Activated CD8-positive, alpha-beta memory T cell treated with anti-CD3 and anti-CD28 coated beads for 48 hours (primary cell): Measurements from ENCODE around the gene TBC1D2B.
"Not testable (repeated sequence)": the region's sequence is repeated elsewhere in the genome, so short reads cannot be mapped to it uniquely, and the experiment has no call there.

Experiments
- DNase-seq, 3 experiments: peaks; one replicate each; pipeline ENCODE4 v3.0.0-alpha.2; 2020; ENCODE audit warnings: low read depth in 2 of 3, low spot score in 2 of 3

The TBC1D2B gene

DNA sequence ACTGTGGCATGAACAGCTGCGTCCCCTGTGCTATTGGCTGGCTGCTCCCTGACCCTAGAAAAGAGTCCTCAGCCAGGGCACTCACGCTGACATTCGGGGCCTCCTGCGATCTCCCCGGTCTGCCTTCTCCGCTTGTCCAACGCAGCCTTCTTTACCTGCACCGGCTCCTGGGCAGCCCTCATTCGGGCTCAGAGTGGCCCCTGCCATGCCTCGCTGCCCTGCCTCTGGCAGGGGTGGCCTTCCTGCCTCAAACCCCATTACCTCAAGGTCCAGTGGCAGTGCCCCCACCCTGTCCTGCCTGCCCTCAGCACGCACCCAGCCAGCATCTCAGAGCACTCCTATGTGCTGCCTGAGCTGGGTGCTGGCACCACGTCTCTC, 86.5 kb downstream of the TBC1D2B start:
- no peak for DNase-seq

DNA sequence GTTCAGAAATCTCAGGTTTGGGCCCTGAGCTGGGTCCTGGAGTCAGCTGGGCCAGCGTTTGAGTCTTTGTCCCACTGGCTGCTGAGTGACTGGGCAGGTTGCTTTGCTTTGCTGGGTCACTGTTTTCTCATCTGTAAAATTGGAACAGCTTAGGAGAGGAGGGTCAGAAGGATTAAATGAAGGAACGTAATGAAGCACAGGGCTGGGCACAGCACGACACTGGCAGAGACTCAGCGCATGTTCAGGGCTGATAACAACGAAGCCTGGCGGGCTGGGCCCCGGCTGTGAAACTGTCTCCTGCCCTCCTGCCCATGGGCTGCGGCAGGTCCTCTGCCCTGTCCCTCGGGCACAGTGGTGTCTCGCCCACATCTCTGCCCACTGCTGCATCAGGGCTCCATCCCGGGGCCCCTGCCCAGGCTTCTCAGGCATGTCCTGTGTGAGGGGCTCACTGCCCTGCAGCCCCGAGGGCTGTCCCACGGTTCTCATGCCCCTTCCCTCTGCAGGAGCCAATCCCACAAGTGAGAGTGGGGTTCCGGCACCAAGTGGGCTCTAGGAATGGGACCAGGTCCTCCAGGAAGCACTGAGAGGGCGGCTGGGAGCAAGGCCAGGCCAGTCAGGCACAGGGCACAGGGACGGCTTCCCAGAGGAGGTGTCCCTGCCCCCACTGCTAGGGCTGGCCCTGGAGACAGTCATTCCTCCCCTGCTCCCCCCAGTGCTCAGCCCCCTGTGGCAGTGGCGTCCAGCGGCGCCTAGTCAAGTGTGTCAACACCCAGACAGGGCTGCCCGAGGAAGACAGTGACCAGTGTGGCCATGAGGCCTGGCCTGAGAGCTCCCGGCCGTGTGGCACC, 88.0 kb downstream of the TBC1D2B start:
- DNase-seq = no peak

DNA sequence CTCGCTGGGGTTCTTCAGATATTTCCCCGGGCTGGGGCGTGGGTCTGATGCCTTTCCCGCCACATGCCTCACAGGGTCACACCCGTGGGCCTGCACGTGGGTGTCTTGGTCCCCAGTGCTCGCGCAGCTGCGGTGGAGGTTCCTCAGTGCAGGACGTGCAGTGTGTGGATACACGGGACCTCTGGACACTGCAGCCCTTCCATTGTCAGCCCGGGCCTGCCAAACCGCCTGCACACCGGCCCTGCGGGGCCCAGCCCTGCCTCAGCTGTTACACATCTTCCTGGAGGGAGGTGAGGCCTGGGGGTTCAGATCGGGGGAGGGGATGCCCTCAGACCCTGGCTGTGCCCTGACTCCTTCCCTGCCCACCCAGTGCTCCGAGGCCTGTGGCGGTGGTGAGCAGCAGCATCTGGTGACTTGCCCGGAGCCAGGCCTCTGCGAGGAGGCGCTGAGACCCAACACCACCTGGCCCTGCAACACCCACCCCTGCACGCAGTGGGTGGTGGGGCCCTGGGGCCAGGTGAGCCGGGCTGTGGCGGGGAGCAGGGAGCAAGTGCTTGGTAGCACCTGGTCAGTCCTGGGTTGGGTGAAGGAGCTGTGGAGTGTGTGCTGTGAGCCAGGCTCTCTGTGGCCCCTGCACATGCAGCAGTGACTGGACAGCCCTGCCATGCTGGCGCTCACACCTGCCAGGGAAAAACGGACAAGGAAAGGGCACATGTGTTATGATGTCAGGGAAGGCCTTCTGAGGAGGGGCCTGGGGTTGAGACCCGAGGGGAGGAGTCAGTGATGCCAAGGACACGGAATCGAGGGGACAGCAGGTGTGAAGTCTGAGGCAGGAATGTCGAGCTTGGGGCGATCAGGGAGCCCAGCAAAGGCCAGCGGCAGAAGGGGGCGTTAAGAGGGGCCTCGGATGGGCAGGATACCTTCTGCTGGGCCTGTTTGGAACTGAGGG, 88.9 kb downstream of the TBC1D2B start:
- DNase-seq = no peak

DNA sequence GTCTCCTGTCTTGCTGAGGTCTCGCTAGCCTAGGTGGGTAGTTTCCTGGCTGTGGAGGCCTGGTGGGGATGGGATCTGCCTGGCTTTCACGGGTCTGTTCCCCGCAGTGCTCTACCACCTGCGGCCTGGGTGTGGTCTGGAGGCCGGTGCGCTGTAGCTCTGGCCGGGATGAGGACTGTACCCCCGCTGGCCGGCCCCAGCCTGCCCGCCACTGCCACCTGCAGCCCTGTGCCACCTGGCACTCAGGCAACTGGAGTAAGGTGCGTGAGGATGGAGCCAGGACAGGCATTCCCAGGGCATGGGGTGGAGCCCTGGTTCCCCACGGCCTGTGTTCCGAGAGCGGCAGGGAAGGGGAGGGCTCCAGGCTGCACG, 89.8 kb downstream of the TBC1D2B start:
- not testable (repeated sequence) for DNase-seq

DNA sequence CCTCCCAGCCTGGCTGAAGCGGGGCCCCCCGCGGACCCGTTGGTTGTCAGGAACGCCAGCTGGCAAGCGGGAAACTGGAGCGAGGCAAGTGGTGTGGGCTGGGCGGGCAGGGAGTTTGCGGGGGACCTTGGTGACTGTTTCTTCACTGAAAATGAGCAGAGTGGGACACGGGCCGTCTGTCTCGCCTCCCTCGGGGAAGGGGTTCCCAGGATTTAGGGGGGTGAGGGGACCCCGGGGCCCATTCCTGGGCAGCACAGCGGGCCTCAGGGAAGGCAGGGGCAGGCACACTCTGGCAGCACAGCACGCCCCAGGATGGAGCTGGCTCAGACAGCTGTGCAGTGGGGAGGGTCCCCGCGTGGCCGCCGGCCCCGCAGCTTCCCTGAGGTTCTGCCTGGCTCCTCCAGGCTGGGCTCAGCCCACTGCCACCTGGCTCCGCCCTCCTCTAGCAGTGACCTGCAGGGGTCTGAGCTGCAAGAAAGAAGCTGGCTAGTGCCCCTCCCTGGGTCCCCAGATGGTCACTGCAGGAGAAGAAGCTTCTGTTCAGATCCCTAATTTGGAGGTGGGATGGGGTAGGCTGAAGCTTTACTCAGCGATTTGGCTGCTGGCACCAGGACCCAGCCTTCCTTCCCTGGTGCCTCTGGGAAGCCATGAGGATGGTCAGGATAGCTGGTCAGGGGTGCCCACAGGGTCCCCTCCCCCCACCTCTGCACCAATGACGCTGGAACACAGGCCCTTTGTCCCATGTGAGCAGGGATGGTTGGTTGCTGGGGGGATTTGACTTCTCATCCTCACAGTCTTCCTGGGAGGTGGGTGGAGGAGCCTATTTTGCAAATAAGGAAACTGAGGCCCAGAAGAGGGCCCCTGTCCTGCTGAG, 90.4 kb downstream of the TBC1D2B start:
- no peak for DNase-seq

DNA sequence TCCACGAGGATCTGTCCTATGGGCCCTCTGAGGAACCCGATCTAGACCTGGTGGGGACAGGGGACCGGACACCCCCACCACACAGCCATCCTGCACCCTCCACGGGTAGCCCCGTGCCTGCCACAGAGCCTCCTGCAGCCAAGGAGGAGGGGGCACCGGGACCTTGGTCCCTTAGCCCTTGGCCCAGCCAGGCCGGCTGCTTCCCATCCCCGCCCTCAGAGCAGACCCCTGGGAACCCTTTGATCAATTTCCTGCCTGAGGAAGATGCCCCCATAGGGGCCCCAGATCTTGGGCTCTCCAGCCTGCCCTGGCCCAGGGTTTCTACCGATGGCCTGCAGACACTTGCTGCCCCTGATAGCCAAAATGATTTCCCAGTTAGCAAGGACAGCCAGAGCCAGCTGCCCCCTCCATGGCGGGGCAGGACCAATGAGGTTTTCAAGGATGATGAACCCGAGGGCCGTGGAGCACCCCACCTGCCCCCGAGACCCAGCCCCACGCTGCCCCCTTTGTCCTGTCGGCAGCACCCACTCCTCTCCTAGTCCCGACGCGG, 91.5 kb downstream of the TBC1D2B start:
- no peak for DNase-seq

DNA sequence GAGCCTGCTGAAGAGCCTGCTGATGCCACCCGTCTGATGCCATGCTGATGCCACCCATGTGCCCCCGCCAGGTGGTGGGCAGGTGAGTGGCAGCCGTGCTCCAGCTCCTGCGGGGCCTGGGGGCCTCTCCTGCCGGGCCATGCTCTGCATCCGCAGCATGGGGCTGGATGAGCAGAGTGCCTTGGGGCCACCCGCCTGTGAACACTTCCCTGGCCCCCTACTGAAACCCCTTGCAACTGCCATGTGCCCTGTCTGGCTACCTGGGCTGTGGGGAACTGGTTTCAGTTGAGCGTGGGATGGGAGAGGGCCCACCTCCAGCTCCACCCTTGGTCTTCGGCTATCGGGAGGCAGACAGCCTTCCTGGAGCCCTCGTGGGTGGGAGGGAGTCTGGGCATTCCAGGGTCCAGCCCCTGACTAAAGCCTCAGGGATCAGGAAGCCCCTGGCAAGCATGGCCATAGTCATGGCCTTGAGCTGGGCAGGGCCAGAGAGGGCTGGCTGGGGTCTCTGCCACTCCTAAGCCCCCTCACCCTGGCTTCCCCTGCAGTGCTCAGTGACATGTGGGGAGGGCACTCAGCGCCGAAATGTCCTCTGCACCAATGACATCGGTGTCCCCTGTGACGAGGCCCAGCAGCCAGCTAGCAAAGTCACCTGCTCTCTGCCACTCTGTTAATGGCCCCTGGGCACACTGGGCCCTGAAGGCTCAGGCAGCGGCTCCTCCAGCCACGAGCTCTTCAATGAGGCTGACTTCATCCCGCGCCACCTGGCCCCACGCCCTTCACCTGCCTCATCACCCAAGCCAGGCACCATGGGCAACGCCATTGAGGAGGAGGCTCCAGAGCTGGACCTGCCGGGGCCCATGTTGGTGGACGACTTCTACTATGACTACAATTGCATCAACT, 92.2 kb downstream of the TBC1D2B start:
- no peak for DNase-seq

DNA sequence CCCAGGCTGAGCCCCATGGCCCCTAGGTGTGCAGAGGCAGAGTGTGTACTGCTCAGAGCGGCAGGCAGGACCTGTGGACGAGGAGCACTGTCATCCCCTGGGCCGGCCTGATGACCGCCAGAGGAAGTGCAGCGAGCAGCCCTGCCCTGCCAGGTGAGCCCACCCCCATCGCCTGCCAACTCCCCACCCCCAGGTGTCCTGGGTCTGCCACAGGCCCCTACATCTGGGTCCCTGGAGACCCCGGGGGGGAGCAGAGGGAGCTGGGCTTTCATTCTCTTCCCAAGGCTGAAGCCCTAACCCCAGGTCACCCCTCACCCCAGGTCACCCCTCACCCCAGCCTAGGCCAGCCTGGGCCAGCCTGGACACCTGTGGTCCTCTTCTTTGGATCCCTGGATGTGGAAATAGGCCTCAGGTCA, 93.1 kb downstream of the TBC1D2B start:
- DNase-seq = no peak

DNA sequence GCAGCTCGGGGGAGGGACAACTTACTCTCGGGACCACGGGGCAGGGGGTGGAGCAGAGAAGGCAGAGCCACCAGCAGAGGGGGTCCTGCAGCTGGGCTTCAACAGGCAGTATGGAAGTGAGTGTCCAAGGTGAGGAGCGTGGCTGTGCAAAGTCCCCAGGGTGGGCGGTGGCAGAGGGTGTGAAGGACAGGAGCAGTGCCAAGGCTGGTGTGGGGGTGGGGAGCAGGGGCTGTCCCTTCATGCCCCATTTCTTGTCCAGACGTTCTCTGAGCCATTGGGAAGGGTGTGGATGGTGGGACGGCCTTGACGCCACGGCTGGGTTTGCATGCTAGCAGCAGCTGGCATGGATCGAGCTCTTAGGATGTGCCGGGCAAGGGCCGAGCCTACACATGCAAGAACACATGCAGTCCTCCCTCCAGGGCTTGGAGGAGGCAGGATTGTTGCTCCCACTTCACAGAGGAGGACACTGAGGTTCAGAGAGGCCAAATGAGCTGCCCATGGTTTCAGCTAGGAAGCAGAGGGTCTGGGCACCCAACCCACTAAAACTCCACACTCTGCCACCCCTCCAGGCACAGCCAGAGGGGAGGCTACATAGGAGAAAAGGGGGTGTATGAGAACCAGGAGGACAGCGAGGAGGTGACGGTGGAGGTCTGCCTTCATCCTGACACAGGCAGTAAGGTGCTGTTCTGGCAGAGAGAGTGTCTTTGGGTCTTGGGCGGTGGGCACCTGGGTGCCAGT, 93.6 kb downstream of the TBC1D2B start:
- DNase-seq = no peak

DNA sequence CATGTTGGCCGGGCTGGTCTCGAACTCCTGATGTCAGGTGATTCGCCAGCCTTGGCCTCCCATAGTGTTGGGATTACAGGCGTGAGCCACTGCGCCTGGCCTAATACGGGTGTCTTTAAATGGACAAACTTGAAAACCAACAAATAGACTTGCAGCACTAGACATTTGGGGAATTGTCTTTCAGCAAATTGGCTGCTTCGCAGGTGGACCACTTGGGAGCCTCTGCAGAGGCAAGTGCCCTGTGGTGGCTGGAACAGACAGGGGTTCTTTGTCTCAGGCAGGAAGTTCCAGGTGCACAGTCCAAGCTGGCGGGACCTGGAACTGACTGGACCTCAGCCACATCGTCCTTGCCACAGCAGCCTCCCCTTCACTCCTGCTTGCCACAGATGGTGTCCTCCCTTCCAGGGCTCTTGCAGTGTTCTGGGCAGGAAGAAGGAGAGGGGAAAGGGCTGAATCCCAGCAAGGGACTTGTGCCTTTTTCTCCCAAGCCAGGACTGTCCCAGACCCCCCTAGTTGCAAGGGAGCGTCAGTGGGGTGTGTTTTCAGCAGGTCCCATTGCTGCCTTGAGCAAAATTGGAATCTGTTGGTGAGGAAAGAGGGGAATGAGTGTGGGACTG, 94.3 kb downstream of the TBC1D2B start:
- no peak for DNase-seq

DNA sequence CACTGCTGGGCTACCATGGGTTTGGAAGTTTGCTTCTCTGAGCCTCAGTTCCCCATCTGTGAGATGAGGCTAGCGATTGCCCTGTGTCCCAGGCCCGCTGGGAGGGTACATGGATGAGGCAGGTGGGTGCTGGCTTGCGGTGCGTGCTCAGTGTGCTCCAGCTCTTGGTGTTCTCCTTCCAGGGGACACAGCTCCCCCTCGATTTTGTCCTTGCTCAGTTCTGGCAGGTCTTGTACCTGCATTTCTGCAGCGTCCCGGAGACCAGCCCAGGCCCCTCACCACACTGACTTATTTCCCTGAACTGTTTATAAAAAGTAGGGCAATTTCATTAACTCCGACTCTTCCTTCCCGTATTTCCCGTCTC, 95.4 kb downstream of the TBC1D2B start:
- DNase-seq = no peak

DNA sequence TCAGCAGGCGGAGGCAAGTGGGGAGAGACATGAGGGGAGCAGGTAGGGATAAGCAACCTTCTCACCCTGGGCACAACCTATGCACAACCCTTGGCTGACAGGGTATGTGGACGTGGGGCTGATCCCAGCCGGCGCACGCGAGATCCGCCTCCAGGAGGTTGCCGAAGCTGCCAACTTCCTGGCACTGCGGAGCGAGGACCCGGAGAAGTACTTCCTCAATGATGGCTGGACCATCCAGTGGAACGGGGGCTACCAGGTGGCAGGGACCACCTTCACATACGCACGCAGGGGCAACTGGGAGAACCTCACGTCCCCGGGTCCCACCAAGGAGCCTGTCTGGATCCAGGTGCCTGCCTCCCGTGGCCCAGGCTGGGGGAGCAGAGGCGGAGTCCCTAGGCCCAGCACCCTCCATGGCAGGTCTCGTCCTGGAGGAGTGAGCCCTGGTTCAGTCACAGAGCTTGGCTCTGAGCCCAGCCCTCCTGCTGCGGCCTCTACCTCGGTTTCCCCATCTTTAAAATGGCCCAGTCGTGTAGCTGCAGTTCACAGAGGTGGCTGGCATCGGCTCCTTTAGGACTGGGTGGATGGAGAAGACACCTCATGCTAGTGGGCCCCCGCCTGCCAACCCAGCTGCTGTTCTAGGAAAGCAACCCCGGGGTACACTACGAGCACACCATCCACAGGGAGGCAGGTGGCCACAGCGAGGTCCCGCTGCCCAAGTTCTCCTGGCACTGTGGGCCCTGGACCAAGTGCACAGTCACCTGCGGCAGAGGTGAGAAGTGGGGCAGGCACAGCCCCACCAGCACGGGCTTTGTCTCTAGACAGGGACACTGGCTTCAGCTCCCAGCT, 96.0 kb downstream of the TBC1D2B start:
- no peak for DNase-seq

DNA sequence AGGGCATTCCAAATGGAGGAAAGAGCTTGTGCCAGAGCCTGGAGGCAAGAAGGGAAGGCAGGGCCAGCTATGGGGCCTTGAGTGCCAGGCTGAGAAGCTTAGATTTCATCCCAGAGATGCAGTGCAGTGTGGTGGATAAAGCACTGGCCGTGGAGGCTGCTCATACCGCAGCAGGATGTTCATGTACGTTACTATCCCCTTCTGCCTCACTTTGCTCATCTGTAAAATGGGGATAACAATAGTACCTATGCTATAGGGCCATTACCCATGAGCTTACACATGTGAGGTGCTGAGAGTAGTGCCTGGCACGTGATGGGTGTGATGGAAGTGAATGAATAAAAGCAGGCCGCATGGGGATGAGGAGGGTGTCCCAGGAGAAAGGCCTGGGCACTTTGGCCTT, 96.8 kb downstream of the TBC1D2B start:
- DNase-seq = not testable (repeated sequence)

DNA sequence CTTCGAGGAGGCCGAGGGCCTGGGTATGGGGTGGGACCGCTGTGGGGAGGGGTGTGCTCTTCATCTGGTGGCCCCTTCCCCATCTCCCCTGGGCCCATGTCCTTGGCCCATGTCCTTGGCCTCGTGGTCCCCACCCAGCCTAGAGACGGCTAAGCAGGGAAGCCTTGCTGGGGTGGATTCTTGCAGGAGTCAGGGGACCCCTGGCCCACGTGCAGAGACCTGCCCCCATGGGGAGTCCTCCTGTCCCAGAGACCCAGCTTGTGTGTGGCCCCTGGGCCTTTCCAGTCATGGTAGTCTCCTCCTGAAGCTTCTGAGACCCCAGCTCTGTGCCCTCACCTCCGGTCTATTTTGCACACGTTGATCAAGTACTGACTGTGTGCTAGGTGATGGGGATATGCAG, 97.4 kb downstream of the TBC1D2B start:
- no peak for DNase-seq

DNA sequence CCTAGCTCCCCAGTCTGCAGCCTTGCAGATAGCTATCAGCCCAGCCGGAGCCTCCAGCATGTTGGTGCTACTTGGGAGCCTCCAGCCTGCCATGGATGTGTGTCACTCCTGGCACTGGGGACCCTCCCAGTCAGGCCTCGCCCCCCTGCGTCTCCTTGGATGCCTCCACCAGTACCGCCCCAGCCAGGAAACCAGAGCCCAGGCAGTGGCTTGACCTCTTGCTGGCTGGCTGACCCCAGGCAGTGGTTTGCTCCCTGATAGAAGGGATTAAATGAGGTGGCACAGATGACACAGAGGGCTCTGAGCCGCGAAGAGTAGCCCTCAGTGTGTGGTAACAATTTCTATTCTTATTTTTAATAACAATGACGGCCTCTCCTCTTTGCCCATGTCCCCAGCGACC, 98.4 kb downstream of the TBC1D2B start:
- not testable (repeated sequence) for DNase-seq

DNA sequence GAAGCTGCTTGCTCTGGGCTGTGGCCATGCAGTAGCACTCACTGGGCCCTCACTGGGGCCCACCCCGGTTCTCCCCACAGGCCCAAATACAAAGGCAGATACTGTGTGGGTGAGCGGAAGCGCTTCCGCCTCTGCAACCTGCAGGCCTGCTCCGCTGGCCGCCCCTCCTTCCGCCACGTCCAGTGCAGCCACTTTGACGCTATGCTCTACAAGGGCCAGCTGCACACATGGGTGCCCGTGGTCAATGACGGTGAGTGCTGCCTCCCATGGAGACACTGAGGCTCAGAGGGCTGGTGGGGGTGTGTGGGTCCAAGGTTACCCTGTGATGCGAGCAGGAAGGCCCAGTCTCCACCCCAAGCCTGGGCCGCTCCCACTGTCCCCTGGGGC, 98.8 kb downstream of the TBC1D2B start:
- not testable (repeated sequence) for DNase-seq

DNA sequence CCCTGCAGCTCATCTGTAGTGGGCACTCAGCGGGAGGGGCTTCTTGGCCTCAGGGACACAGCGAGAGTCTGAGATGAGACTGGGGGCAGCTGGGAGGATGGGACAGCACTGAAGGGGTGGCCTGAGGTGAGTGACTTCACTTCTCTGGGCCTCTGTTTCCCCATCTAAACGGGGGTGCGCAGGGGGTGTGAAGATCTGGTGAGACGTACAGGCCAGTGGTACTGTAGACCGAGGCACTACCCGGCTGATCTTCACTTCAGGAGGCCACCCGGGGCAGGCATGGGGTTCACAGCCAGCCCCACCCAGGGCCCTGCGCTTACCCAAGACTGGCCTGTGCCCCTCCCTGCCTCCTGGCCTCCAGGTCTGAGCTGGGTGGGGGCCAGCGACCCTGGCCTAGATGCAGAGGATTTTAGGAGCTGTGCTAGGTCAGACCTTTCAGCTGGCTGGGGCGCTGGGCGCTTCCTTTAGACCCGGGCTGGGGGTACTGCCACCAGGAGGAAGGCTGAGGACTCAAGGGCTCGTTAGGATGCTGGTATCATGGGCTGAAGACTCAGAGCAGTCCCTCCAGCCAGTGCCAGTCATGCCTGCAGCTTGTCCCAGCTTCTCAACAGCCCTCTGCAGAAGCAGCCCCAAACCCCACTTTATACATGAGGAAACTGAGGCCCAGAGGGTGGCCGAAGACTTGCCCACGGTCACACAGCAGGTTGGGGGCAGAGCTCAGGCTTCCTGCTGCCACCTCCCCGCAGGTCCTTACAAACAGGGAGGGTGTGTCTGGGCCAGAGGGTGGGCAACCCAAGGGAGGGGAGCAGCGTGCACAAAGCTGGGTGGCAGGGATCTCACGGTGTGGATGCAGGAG, 99.4 kb downstream of the TBC1D2B start:
- not testable (repeated sequence) for DNase-seq
